ENCODE measurements around the gene HS3ST3A1.

DNA sequence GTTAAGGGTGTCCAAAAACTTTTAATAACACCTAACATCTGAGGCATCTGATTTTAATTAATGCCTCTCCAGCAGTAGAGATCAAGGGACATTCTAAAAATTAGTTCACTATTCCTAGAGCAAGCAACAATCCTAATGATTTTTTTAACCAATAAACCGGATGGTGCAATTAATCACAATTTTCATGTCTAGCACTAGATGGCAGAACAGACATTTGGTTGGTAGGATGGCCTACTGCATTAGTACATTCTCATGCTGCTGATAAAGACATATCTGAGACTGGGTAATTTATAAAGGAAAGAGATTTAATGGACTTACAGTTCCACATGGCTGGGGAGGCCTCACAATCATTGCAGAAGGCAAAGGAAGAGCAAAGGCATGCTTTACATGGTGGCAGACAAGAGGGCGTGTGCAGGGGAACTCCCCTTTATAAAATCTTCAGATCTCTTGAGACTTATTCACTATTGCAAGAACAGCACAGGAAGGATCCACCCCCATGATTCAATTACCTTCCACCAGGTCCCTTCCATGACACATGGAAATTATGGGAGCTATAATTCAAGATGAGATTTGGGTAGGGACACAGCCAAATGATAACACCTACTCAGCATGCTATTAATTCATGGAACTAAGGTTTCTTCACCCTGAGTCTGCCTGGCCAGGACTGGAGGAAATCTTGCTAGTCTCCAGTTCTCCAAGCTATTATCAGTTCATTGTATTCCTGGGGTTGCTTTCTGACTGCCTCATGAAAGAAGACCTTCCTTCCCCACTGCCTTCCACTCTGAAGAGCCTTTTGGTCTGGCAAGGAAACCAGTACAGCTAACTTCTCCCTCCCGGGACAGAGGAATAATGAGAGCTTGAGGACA is 24.8 kb downstream of the HS3ST3A1 start:
- TF ChIP-seq, protein P1, sequence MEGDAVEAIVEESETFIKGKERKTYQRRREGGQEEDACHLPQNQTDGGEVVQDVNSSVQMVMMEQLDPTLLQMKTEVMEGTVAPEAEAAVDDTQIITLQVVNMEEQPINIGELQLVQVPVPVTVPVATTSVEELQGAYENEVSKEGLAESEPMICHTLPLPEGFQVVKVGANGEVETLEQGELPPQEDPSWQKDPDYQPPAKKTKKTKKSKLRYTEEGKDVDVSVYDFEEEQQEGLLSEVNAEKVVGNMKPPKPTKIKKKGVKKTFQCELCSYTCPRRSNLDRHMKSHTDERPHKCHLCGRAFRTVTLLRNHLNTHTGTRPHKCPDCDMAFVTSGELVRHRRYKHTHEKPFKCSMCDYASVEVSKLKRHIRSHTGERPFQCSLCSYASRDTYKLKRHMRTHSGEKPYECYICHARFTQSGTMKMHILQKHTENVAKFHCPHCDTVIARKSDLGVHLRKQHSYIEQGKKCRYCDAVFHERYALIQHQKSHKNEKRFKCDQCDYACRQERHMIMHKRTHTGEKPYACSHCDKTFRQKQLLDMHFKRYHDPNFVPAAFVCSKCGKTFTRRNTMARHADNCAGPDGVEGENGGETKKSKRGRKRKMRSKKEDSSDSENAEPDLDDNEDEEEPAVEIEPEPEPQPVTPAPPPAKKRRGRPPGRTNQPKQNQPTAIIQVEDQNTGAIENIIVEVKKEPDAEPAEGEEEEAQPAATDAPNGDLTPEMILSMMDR (IDR thresholded peaks at IDR 0.05) = no peak
- TF ChIP-seq POLR2A (IDR thresholded peaks at IDR 0.05) = no peak

Measured in body of pancreas (tissue), 4 donors.